HEK293 (cell line): ENCODE data around the gene CLRN1.

Source experiments
- CTCF ChIA-PET: fragments of 350-600 bp; formaldehyde crosslinking; extraction: SDS; loops from one replicate; lab custom pipeline; 2021; ENCODE audit warnings: antibody characterized with exemption; lab: Yijun Ruan, JAX
- POLR2A ChIA-PET: fragments of 300-600 bp; formaldehyde crosslinking; extraction: SDS; loops from one replicate; lab custom pipeline; 2020; ENCODE audit warnings: antibody characterized with exemption, inconsistent platforms; lab: Yijun Ruan, JAX
- H3K27ac ChIP-seq: fragments of 200-500 bp; sonication (Bioruptor generic); 2 replicates; pipeline ENCODE4 v1.5.1; 2014; ENCODE audit warnings: low read depth, low read length, control low read depth, inconsistent platforms; ENCODE audit errors: extremely low read depth
- H3K36me3 ChIP-seq, 2 experiments: fragments of 200-500 bp in 1 of 2; sonication (Bioruptor generic) in 1 of 2; 1 replicate in 1 of 2; 2 replicates in 1 of 2; pipeline ENCODE4 v1.5.1; 2014 to 2017; ENCODE audit warnings: inconsistent platforms in 2 of 2, low read length in 2 of 2; ENCODE audit not compliant: control insufficient read depth in 2 of 2, insufficient read depth in 1 of 2
- H3K4me1 ChIP-seq: fragments of 200-500 bp; sonication (Bioruptor generic); 2 replicates; pipeline ENCODE4 v1.5.1; 2014; ENCODE audit warnings: mild to moderate bottlenecking, low read length, inconsistent platforms; ENCODE audit not compliant: control insufficient read depth, insufficient read depth
- H3K4me3 ChIP-seq: 2 replicates; pipeline ENCODE4 v1.5.1; 2011; ENCODE audit warnings: low read depth, mild to moderate bottlenecking, control low read depth, low read length, moderate library complexity
- H3K9me3 ChIP-seq: fragments of 200-500 bp; sonication (Bioruptor generic); 2 replicates; pipeline ENCODE4 v1.5.1; 2014; ENCODE audit warnings: low read depth, low read length, inconsistent platforms; ENCODE audit not compliant: control insufficient read depth, insufficient read depth
- MYNN ChIP-seq: fragments of 450-650 bp; formaldehyde crosslinking; IDR thresholded peaks from 2 replicates; pipeline ENCODE4 v1.5.1; 2016; ENCODE audit warnings: missing biosample characterization, missing genetic modification characterization, borderline replicate concordance
- SALL2 ChIP-seq: fragments of 450-650 bp; formaldehyde crosslinking; IDR thresholded peaks from 2 replicates; pipeline ENCODE4 v1.5.0; 2017; ENCODE audit warnings: missing biosample characterization, mild to moderate bottlenecking, missing genetic modification characterization, borderline replicate concordance
- SCRT1 ChIP-seq: fragments of 450-650 bp; formaldehyde crosslinking; IDR thresholded peaks from 2 replicates; pipeline ENCODE4 v1.5.1; 2016; ENCODE audit warnings: missing biosample characterization, missing genetic modification characterization, borderline replicate concordance
- SP7 ChIP-seq: fragments of 450-650 bp; formaldehyde crosslinking; IDR thresholded peaks from 2 replicates; pipeline ENCODE4 v1.5.1; 2016; ENCODE audit warnings: missing biosample characterization, missing genetic modification characterization
- YY2 ChIP-seq: fragments of 450-650 bp; formaldehyde crosslinking; IDR thresholded peaks from 2 replicates; pipeline ENCODE4 v1.5.1; 2016; ENCODE audit warnings: missing biosample characterization, missing genetic modification characterization
- ZFP3 ChIP-seq: fragments of 450-650 bp; formaldehyde crosslinking; IDR thresholded peaks from 2 replicates; pipeline ENCODE4 v1.5.1; 2016; ENCODE audit warnings: low read depth, missing biosample characterization, missing genetic modification characterization
- ZNF140 ChIP-seq: fragments of 450-650 bp; formaldehyde crosslinking; IDR thresholded peaks from 2 replicates; pipeline ENCODE4 v1.5.1; 2016; ENCODE audit warnings: missing biosample characterization, missing genetic modification characterization
- ZNF146 ChIP-seq: fragments of 450-650 bp; formaldehyde crosslinking; IDR thresholded peaks from 2 replicates; pipeline ENCODE4 v1.5.1; 2016; ENCODE audit warnings: missing biosample characterization, missing genetic modification characterization
- ZNF16 ChIP-seq: fragments of 450-650 bp; formaldehyde crosslinking; IDR thresholded peaks from 2 replicates; pipeline ENCODE4 v1.5.1; 2016; ENCODE audit warnings: low read depth, missing biosample characterization, missing genetic modification characterization
- ZNF37A ChIP-seq: fragments of 450-650 bp; IDR thresholded peaks from 2 replicates; pipeline ENCODE4 v1.5.1; 2018; ENCODE audit warnings: missing biosample characterization, missing genetic modification characterization
- ZNF501 ChIP-seq: fragments of 450-650 bp; formaldehyde crosslinking; IDR thresholded peaks from 2 replicates; pipeline ENCODE4 v1.5.1; 2016; ENCODE audit warnings: missing biosample characterization, missing genetic modification characterization
- ZNF571 ChIP-seq: fragments of 450-650 bp; formaldehyde crosslinking; IDR thresholded peaks from 2 replicates; pipeline ENCODE4 v1.5.0; 2017; ENCODE audit warnings: missing biosample characterization, missing genetic modification characterization
- ZNF623 ChIP-seq: fragments of 450-650 bp; formaldehyde crosslinking; IDR thresholded peaks from 2 replicates; pipeline ENCODE4 v1.5.1; 2016; ENCODE audit warnings: missing biosample characterization, missing genetic modification characterization
- ZNF677 ChIP-seq: fragments of 450-650 bp; IDR thresholded peaks from 2 replicates; pipeline ENCODE4 v1.5.0; 2018; ENCODE audit warnings: missing biosample characterization, mild to moderate bottlenecking, missing genetic modification characterization, moderate library complexity
- ZNF785 ChIP-seq: fragments of 450-650 bp; formaldehyde crosslinking; IDR thresholded peaks from 2 replicates; pipeline ENCODE4 v1.5.1; 2016; ENCODE audit warnings: missing biosample characterization, missing genetic modification characterization
- ZNF843 ChIP-seq: fragments of 450-650 bp; formaldehyde crosslinking; IDR thresholded peaks from 2 replicates; pipeline ENCODE4 v1.5.1; 2016; ENCODE audit warnings: missing biosample characterization, missing genetic modification characterization
- ZSCAN23 ChIP-seq: fragments of 450-650 bp; formaldehyde crosslinking; IDR thresholded peaks from 2 replicates; pipeline ENCODE4 v1.5.1; 2016; ENCODE audit warnings: missing biosample characterization, missing genetic modification characterization
- TF ChIP-seq, protein P1 (sequence below): fragments of 450-650 bp; formaldehyde crosslinking; optimal IDR thresholded peaks from 2 replicates; pipeline ENCODE3; 2016; ENCODE audit warnings: missing biosample characterization, mild to moderate bottlenecking, missing genetic modification characterization
- TF ChIP-seq, protein P2 (sequence below): fragments of 450-650 bp; formaldehyde crosslinking; IDR thresholded peaks from 2 replicates; pipeline ENCODE4 v1.5.1; 2016; ENCODE audit warnings: missing biosample characterization, missing genetic modification characterization
- TF ChIP-seq, protein P3 (sequence below): fragments of 450-650 bp; formaldehyde crosslinking; IDR thresholded peaks from 2 replicates; pipeline ENCODE4 v1.5.1; 2016; ENCODE audit warnings: missing biosample characterization, missing genetic modification characterization
- TF ChIP-seq, protein P4 (sequence below): fragments of 450-650 bp; formaldehyde crosslinking; IDR thresholded peaks from 2 replicates; pipeline ENCODE4 v1.5.1; 2017; ENCODE audit warnings: missing biosample characterization, missing genetic modification characterization
- TF ChIP-seq, protein P5 (sequence below): fragments of 450-650 bp; formaldehyde crosslinking; IDR thresholded peaks from 2 replicates; pipeline ENCODE4 v1.5.1; 2017; ENCODE audit warnings: missing biosample characterization, missing genetic modification characterization

CLRN1 gene

DNA sequence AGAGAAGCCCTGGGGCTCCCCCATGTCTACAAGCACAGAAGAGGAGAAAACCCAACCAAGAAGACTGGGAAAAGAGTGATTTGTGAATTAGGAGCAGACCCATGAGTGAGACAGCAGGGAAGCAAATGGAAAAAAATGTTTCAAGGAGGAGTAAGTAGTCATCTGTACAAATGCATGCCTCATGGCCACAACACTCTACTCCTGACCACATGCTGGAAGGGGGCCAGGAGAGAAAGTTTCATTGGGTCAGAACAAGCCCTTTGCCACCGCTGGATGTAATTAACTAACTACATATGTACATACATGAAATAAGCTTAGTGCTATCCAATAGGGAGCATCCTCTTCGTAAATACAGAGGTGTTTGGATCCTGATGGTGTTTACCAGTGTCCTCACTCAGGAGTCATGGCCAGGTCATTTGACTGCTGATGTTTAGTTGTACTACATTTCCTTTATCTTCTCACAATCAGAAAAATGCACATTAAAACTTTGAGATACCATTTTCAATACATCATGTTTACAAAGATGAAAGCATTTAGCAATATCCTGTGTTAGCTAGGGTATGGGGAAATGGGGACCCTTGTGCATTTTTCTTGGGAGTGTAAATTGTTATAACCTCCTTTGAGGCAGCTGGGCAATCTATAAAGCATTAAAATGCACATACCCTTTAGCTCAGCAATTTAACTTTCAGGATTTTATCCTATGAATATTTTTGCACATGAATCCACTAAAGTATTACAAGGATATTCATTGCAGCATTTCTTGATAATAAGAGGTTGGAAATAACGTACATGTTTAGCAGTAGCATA is 27.1 kb downstream of the CLRN1 start:
- CTCF ChIA-PET: interaction anchor here (0.6 kb wide), 1 partner anchor 28 kb away, joined by 7 read pairs; no protein-coding TSS in a partner anchor

DNA sequence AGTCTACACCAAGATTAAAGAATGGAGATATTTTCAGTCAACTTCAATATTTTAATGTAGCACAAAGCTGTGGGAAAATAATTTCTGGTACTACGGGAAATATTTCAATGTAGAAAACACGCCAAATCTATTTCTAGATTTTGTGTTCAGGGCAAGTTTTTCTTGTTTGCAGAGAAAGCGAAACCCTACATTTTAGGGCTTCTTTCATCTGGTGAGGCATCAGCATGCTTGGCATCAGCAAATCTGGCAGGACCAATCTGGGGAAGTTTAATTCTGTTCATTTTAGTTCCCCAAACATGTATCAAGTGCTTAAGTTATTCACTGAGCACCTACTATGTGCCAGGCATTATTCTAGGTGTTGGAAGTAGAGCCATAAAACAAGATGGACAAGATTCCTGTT is 30.3 kb downstream of the CLRN1 start:
- TF ChIP-seq ZNF571 (tag by site-specific recombination) (no peak), ZNF677 (tag by site-specific recombination) (no peak), ZNF501 (tag by site-specific recombination) (no peak), ZFP3 (tag by site-specific recombination) (no peak), ZNF785 (tag by site-specific recombination) (no peak), SALL2 (tag by site-specific recombination) (no peak), YY2 (tag by site-specific recombination) (no peak), SCRT1 (tag by site-specific recombination) (no peak), ZNF140 (tag by site-specific recombination) (no peak)
- TF ChIP-seq, protein P1, sequence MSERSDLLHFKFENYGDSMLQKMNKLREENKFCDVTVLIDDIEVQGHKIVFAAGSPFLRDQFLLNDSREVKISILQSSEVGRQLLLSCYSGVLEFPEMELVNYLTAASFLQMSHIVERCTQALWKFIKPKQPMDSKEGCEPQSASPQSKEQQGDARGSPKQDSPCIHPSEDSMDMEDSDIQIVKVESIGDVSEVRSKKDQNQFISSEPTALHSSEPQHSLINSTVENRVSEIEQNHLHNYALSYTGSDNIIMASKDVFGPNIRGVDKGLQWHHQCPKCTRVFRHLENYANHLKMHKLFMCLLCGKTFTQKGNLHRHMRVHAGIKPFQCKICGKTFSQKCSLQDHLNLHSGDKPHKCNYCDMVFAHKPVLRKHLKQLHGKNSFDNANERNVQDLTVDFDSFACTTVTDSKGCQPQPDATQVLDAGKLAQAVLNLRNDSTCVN (tag by site-specific recombination): no peak
- TF ChIP-seq, protein P2, sequence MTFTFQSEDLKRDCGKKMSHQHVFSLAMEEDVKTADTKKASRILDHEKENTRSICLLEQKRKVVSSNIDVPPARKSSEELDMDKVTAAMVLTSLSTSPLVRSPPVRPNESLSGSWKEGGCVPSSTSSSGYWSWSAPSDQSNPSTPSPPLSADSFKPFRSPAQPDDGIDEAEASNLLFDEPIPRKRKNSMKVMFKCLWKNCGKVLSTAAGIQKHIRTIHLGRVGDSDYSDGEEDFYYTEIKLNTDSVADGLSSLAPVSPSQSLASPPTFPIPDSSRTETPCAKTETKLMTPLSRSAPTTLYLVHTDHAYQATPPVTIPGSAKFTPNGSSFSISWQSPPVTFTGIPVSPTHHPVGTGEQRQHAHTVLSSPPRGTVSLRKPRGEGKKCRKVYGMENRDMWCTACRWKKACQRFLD (tag by site-specific recombination): no peak
- TF ChIP-seq, all 188 proteins: peak for 0
- H3K36me3 ChIP-seq: no peaks in the 10 kb centered on the region
- POLR2A ChIA-PET: no interaction called here
- no peaks in the 10 kb centered on the region for H3K9me3 ChIP-seq
- H3K4me3 ChIP-seq: no peak overlapping the region
- H3K4me1 ChIP-seq: no peaks in the 10 kb centered on the region
- CTCF ChIA-PET: no interaction called here
- H3K27ac ChIP-seq: no peak overlapping the region

More for the DNA sequence above, 27.1 kb downstream of the CLRN1 start:
- Histone ChIP-seq H3K4me1 (no peaks in the 10 kb centered on the region), H3K4me3 (no peak overlapping the region), H3K36me3 (no peaks in the 10 kb centered on the region), H3K9me3 (no peaks in the 10 kb centered on the region), H3K27ac (no peak overlapping the region)
- no peak for TF ChIP-seq ZNF623 (tag by site-specific recombination)
- TF ChIP-seq, protein P1 (tag by site-specific recombination): no peak
- TF ChIP-seq, protein P3, sequence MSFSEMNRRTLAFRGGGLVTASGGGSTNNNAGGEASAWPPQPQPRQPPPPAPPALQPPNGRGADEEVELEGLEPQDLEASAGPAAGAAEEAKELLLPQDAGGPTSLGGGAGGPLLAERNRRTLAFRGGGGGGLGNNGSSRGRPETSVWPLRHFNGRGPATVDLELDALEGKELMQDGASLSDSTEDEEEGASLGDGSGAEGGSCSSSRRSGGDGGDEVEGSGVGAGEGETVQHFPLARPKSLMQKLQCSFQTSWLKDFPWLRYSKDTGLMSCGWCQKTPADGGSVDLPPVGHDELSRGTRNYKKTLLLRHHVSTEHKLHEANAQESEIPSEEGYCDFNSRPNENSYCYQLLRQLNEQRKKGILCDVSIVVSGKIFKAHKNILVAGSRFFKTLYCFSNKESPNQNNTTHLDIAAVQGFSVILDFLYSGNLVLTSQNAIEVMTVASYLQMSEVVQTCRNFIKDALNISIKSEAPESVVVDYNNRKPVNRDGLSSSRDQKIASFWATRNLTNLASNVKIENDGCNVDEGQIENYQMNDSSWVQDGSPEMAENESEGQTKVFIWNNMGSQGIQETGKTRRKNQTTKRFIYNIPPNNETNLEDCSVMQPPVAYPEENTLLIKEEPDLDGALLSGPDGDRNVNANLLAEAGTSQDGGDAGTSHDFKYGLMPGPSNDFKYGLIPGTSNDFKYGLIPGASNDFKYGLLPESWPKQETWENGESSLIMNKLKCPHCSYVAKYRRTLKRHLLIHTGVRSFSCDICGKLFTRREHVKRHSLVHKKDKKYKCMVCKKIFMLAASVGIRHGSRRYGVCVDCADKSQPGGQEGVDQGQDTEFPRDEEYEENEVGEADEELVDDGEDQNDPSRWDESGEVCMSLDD (tag by site-specific recombination): no peak
- TF ChIP-seq ZSCAN23 (tag by site-specific recombination): no peak
- TF ChIP-seq ZNF146 (tag by site-specific recombination): no peak
- TF ChIP-seq ZNF843: no peak
- TF ChIP-seq ZNF37A (tag by site-specific recombination): no peak
- no peak for TF ChIP-seq MYNN (tag by site-specific recombination)
- TF ChIP-seq ZNF677 (tag by site-specific recombination): no peak
- no peak for TF ChIP-seq SP7
- no peak for TF ChIP-seq ZNF16 (tag by site-specific recombination)
- TF ChIP-seq, protein P4, sequence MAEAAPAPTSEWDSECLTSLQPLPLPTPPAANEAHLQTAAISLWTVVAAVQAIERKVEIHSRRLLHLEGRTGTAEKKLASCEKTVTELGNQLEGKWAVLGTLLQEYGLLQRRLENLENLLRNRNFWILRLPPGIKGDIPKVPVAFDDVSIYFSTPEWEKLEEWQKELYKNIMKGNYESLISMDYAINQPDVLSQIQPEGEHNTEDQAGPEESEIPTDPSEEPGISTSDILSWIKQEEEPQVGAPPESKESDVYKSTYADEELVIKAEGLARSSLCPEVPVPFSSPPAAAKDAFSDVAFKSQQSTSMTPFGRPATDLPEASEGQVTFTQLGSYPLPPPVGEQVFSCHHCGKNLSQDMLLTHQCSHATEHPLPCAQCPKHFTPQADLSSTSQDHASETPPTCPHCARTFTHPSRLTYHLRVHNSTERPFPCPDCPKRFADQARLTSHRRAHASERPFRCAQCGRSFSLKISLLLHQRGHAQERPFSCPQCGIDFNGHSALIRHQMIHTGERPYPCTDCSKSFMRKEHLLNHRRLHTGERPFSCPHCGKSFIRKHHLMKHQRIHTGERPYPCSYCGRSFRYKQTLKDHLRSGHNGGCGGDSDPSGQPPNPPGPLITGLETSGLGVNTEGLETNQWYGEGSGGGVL (tag by site-specific recombination): no peak
- TF ChIP-seq, protein P5, sequence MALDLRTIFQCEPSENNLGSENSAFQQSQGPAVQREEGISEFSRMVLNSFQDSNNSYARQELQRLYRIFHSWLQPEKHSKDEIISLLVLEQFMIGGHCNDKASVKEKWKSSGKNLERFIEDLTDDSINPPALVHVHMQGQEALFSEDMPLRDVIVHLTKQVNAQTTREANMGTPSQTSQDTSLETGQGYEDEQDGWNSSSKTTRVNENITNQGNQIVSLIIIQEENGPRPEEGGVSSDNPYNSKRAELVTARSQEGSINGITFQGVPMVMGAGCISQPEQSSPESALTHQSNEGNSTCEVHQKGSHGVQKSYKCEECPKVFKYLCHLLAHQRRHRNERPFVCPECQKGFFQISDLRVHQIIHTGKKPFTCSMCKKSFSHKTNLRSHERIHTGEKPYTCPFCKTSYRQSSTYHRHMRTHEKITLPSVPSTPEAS (tag by site-specific recombination): no peak
- POLR2A ChIA-PET: no interaction called here
